GM23338 (cell line): ENCODE data around the gene EFCC1.

Source experiments
- CREB1 ChIP-seq: fragments of 250-450 bp; sonication (Bioruptor Pico); IDR thresholded peaks from 2 replicates; pipeline ENCODE4 v1.5.0; 2020; ENCODE audit warnings: low read depth, mild to moderate bottlenecking, moderate library complexity
- CTCF ChIP-seq, 2 experiments: fragments of 200-600 bp in 1 of 2; sonication (generic) in 1 of 2; conservative IDR thresholded peaks; 2 replicates each; pipeline versions ENCODE4 v1.5.1 to v1.6.1; 2016 to 2017; ENCODE audit warnings: antibody characterized with exemption in 2 of 2, low read depth in 2 of 2, mild to moderate bottlenecking in 2 of 2, moderate library complexity in 1 of 2
- ETS1 ChIP-seq: IDR thresholded peaks from 2 replicates; pipeline ENCODE4 v1.6.1; 2016; ENCODE audit warnings: antibody characterized with exemption
- EZH2 ChIP-seq: fragments of 200-600 bp; sonication (generic); IDR thresholded peaks from one replicate; pipeline ENCODE4 v1.8.0; 2017; ENCODE audit warnings: antibody characterized with exemption, mild to moderate bottlenecking, low read depth; ENCODE audit not compliant: unreplicated experiment
- EZH2phosphoT487 ChIP-seq: fragments of 200-600 bp; sonication (generic); IDR thresholded peaks from one replicate; pipeline ENCODE4 v1.8.1; 2018; ENCODE audit warnings: antibody characterized with exemption; ENCODE audit not compliant: unreplicated experiment
- JUNB ChIP-seq: IDR thresholded peaks from one replicate; pipeline ENCODE4 v1.6.1; 2016; ENCODE audit warnings: antibody characterized with exemption; ENCODE audit not compliant: unreplicated experiment
- NANOG ChIP-seq: IDR thresholded peaks from 2 replicates; pipeline ENCODE4 v1.6.1; 2016; ENCODE audit warnings: antibody characterized with exemption, borderline replicate concordance
- POLR2AphosphoS5 ChIP-seq: IDR thresholded peaks from 2 replicates; pipeline ENCODE4 v1.6.1; 2016; ENCODE audit warnings: antibody characterized with exemption, low read depth
- REST ChIP-seq: IDR thresholded peaks from one replicate; pipeline ENCODE4 v1.6.1; 2018; ENCODE audit warnings: antibody characterized with exemption; ENCODE audit not compliant: unreplicated experiment

- TF ChIP-seq CTCF (conservative IDR thresholded peaks at IDR 0.05; ENCODE audit: low read depth in 2 of 2) (no peak), POLR2AphosphoS5 (no peak), EZH2 (no peak), CREB1 (CRISPR knock-in tag) (no peak), JUNB (no peak), EZH2phosphoT487 (no peak), REST (no peak), ETS1 (no peak), NANOG (no peak)
Measured at GRCh38 chr3:128973988-128974564, 27.0 kb upstream of the EFCC1 start.
